Measurements from ENCODE around the gene AWAT2.

DNA sequence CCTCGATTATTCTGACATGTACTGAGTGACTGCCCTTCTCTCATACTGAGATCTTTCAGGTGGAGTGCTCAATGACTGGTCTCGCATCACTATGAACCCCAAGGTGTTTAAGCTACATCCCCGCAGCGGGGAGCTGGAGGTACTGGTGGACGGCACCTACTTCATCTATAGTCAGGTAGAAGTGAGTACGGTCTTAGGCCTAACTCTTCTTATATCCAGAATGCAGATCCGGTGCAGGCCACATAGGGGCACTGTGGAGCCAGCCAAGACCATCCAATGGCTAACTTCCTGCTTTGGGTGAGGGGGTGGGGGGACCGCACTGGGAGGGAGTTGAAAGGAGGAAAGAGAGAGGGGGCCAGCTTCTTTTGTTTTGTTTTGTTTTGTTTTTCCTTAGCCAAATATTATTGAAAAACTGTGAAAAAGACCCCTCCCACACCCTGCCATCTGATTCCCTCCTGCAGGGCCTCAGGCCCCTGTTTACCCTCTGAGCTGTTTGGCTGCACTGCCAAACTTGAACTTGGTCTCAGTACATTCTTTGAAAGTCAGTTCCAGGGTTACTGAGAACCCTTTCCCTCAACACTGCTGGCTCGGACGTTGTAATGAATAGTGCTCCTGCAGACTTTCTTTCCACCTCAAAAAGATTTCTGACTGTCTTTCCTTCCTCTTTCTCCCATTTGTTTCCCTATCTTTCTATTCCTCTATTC lies 16.2 kb downstream of the AWAT2 start:
- TF ChIP-seq, protein P1, sequence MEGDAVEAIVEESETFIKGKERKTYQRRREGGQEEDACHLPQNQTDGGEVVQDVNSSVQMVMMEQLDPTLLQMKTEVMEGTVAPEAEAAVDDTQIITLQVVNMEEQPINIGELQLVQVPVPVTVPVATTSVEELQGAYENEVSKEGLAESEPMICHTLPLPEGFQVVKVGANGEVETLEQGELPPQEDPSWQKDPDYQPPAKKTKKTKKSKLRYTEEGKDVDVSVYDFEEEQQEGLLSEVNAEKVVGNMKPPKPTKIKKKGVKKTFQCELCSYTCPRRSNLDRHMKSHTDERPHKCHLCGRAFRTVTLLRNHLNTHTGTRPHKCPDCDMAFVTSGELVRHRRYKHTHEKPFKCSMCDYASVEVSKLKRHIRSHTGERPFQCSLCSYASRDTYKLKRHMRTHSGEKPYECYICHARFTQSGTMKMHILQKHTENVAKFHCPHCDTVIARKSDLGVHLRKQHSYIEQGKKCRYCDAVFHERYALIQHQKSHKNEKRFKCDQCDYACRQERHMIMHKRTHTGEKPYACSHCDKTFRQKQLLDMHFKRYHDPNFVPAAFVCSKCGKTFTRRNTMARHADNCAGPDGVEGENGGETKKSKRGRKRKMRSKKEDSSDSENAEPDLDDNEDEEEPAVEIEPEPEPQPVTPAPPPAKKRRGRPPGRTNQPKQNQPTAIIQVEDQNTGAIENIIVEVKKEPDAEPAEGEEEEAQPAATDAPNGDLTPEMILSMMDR (IDR thresholded peaks at IDR 0.05; ENCODE audit: borderline replicate concordance, extremely low read depth, low read length, poor library complexity, severe bottlenecking): peak; percentile 68
- TF ChIP-seq EZH2 (IDR thresholded peaks at IDR 0.05; ENCODE audit: borderline replicate concordance, low read depth, low read length, severe bottlenecking): no peak

Data from DND-41 (cell line).